ENCODE measurements around the gene TM4SF20. TPM values are rescaled to one million over a fixed set of nuclear protein-coding genes. Genes with fewer than 3 reads are reported as not detected.

The TM4SF20 gene
- total and polyA plus RNA-seq, 10 of the 15 experiments (the other 5 are each of a cell fraction or from before 2014, with no cell fraction given) = 0.04 to 0.07 TPM; not detected in 8

DNA sequence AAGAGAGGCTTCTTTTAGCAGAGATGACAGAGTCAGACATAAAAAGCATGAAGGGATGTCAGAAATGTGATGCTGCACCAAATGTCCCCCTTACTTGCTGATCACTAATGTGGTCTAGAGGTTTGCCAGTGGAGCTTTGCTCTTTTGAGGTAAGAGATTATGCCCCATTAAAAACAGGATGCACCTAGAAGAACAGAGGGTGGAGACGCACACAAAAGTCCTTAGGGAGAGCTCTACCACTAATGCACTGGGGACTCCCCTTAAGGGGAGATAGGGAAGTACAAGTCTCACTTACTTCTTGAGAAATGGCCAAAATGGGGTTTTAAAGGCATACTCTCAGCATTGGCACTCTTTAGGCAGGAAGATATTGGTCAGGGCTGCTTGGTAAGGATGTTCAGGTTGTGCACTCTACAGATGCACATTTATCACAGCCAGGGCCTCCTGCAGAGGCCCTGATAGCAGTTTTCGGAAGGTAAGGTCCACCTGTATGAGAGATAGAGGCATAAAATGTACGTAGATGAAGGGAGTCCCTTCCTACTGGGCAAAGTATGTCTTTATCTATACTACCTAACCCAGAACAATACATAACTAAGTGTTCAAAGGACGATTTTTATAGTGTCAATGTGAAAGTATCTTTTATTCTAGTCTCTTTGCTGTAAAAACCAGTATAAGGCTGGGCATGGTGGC is 25.6 kb upstream of the TM4SF20 start:
- WGBS (ENCODE audit: insufficient coverage, insufficient replicate concordance, low lambda C conversion rate, missing lambda C conversion rate) = 62% methylated on average over 4 of the region's 4 CpGs

More for the DNA sequence above, 25.6 kb upstream of the TM4SF20 start:
- Histone ChIP-seq H3K4me1 (ENCODE audit: control insufficient read depth, insufficient read depth, low read length) (peaks cover 6% of the 10 kb centered on the region), H3K9ac (ENCODE audit: control insufficient read depth, insufficient read depth, low read length) (no peak overlapping the region), H3K4me3 (no peak overlapping the region), H2AFZ (ENCODE audit: control insufficient read depth, low read depth, low read length) (no peak overlapping the region), H4K20me1 (ENCODE audit: control insufficient read depth, insufficient read depth) (no peaks in the 10 kb centered on the region), H3K27me3 (replicated peaks in 1 of 2; ENCODE audit: control insufficient read depth in 2 of 2, insufficient read depth in 2 of 2, low read length in 1 of 2) (no peaks in the 10 kb centered on the region), H3K36me3 (ENCODE audit: control insufficient read depth in 2 of 2, insufficient read depth in 2 of 2, low read length in 1 of 2) (no peaks in the 10 kb centered on the region), H3K4me2 (ENCODE audit: control insufficient read depth, insufficient read depth) (no peak overlapping the region), H3K9me3 (replicated peaks; ENCODE audit: control insufficient read depth, insufficient read depth, low read length) (no peaks in the 10 kb centered on the region), H3K79me2 (ENCODE audit: control insufficient read depth, insufficient read depth, low read length) (no peaks in the 10 kb centered on the region), H3K27ac (ENCODE audit: control insufficient read depth, insufficient read depth) (no peak overlapping the region)
- ChIA-PET POLR2A (interaction anchor here (0.7 to 1.9 kb wide), 2 partner anchors 28 to 361 kb away, joined by 3 to 5 read pairs; no protein-coding TSS in a partner anchor), CTCF (interaction anchor here (1.0 to 7.4 kb wide), 25 partner anchors 8 to 486 kb away, joined by 3 to 127 read pairs (median 16); no protein-coding TSS in a partner anchor), RAD21 (ENCODE audit: unreplicated experiment) (interaction anchor here (1.0 to 5.2 kb wide), 12 partner anchors 18 to 458 kb away, joined by 3 to 61 read pairs (median 5); no protein-coding TSS in a partner anchor), SMC1A (ENCODE audit: uncharacterized antibody, unreplicated experiment) (interaction anchor here (0.7 to 13.3 kb wide), 19 partner anchors 7 to 459 kb away, joined by 3 to 191 read pairs (median 6); no protein-coding TSS in a partner anchor)
- TF ChIP-seq WRNIP1 (IDR thresholded peaks at IDR 0.05; ENCODE audit: borderline replicate concordance, low read depth, low read length) = no peak
- no peak for TF ChIP-seq HCFC1 (IDR thresholded peaks at IDR 0.05; ENCODE audit: low read length)
- no peak for TF ChIP-seq BACH1 (IDR thresholded peaks at IDR 0.05; ENCODE audit: borderline replicate concordance)
- TF ChIP-seq, protein P1, sequence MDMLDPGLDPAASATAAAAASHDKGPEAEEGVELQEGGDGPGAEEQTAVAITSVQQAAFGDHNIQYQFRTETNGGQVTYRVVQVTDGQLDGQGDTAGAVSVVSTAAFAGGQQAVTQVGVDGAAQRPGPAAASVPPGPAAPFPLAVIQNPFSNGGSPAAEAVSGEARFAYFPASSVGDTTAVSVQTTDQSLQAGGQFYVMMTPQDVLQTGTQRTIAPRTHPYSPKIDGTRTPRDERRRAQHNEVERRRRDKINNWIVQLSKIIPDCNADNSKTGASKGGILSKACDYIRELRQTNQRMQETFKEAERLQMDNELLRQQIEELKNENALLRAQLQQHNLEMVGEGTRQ (IDR thresholded peaks at IDR 0.05; ENCODE audit: borderline replicate concordance, low read depth, low read length) = no peak
- TF ChIP-seq, protein P2, sequence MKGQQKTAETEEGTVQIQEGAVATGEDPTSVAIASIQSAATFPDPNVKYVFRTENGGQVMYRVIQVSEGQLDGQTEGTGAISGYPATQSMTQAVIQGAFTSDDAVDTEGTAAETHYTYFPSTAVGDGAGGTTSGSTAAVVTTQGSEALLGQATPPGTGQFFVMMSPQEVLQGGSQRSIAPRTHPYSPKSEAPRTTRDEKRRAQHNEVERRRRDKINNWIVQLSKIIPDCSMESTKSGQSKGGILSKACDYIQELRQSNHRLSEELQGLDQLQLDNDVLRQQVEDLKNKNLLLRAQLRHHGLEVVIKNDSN (IDR thresholded peaks at IDR 0.05; ENCODE audit: borderline replicate concordance, extremely low read length, insufficient read depth, low read depth, low read length) = no peak
- TF ChIP-seq BMI1 (IDR thresholded peaks at IDR 0.05; ENCODE audit: borderline replicate concordance) = no peak
- no peak for TF ChIP-seq FOS (IDR thresholded peaks at IDR 0.05; ENCODE audit: borderline replicate concordance, extremely low read depth, insufficient read length)
- in situ Hi-C loops (cut with MboI) = loop anchor here (10.0 kb wide), 1 partner anchor 360 kb away; no protein-coding TSS in a partner anchor
- DNase-seq (ENCODE audit: low read depth, low spot score) (no peak), ATAC-seq (peak; percentile 35), FAIRE-seq (no peak)
- intact Hi-C loops (cut with micrococcal nuclease; ENCODE audit: unreplicated experiment) = loop anchor here (5.0 to 10.0 kb wide), 4 partner anchors 133 to 450 kb away; no protein-coding TSS in a partner anchor
- no TSS peak for BruUV-seq (replicated peaks)

All from GM12878 (cell line).